ENCODE results near the gene PDCD10. TPM values are rescaled to one million over a fixed set of nuclear protein-coding genes. Genes with fewer than 3 reads are reported as not detected.

PDCD10 gene
- total RNA-seq, 1 donor from 2014 or later = 53.2 TPM

GRCh38 chr3:167712445-167712844 is 22.2 kb downstream of the PDCD10 start:
- intact Hi-C loops (cut with DNase I) = no loop called here
- TF ChIP-seq CTCF (IDR thresholded peaks at IDR 0.05) = no peak
- Histone ChIP-seq H3K4me1 (no peaks in the 10 kb centered on the region), H3K36me3 (peaks cover 42% of the 10 kb centered on the region), H3K27me3 (no peaks in the 10 kb centered on the region), H3K9me3 (no peaks in the 10 kb centered on the region), H3K4me3 (no peak overlapping the region), H3K27ac (no peak overlapping the region)
- DNase-seq = no peak
- no peak for ATAC-seq

GRCh38 chr3:167711439-167711838 is 23.3 kb downstream of the PDCD10 start:
- Histone ChIP-seq H3K36me3 (peaks cover 41% of the 10 kb centered on the region), H3K27me3 (no peaks in the 10 kb centered on the region), H3K27ac (no peak overlapping the region), H3K4me3 (no peak overlapping the region), H3K4me1 (no peaks in the 10 kb centered on the region), H3K9me3 (no peaks in the 10 kb centered on the region)
- DNase-seq (no peak), ATAC-seq (no peak)
- TF ChIP-seq CTCF (IDR thresholded peaks at IDR 0.05) = no peak
- intact Hi-C loops (cut with DNase I) = no loop called here

- Histone ChIP-seq H3K4me1 (no peaks in the 10 kb centered on the region), H3K27me3 (no peaks in the 10 kb centered on the region), H3K36me3 (peaks cover 34% of the 10 kb centered on the region), H3K9me3 (no peaks in the 10 kb centered on the region), H3K4me3 (no peak overlapping the region), H3K27ac (no peak overlapping the region)
- no peak for TF ChIP-seq CTCF (IDR thresholded peaks at IDR 0.05)
- intact Hi-C loops (cut with DNase I) = no loop called here
- no peak for DNase-seq
- no peak for ATAC-seq
Observed at GRCh38 chr3:167710552-167710951, 24.1 kb downstream of the PDCD10 start.

- ATAC-seq (no peak), DNase-seq (no peak)
- Histone ChIP-seq H3K27me3 (no peaks in the 10 kb centered on the region), H3K4me3 (no peak overlapping the region), H3K36me3 (peaks cover 31% of the 10 kb centered on the region), H3K27ac (no peak overlapping the region), H3K9me3 (no peaks in the 10 kb centered on the region), H3K4me1 (no peaks in the 10 kb centered on the region)
- TF ChIP-seq CTCF (IDR thresholded peaks at IDR 0.05) = no peak
- intact Hi-C loops (cut with DNase I) = no loop called here
Observed at GRCh38 chr3:167709690-167710089, 25.0 kb downstream of the PDCD10 start.

- Histone ChIP-seq H3K4me1 (no peaks in the 10 kb centered on the region), H3K27ac (no peak overlapping the region), H3K4me3 (no peak overlapping the region), H3K9me3 (no peaks in the 10 kb centered on the region), H3K27me3 (no peaks in the 10 kb centered on the region), H3K36me3 (peaks cover 61% of the 10 kb centered on the region)
- intact Hi-C loops (cut with DNase I) = no loop called here
- ATAC-seq (no peak), DNase-seq (no peak)
- TF ChIP-seq CTCF (IDR thresholded peaks at IDR 0.05) = no peak
Observed at GRCh38 chr3:167705840-167706239, 28.9 kb downstream of the PDCD10 start.

- no peaks in the 10 kb centered on the region for H3K27me3 ChIP-seq
- H3K36me3 ChIP-seq = peaks cover 44% of the 10 kb centered on the region
- ATAC-seq = no peak
- no peak for DNase-seq
- no peak overlapping the region for H3K4me3 ChIP-seq
- no peak for TF ChIP-seq CTCF (IDR thresholded peaks at IDR 0.05)
- intact Hi-C loops (cut with DNase I) = no loop called here
- H3K4me1 ChIP-seq = no peaks in the 10 kb centered on the region
- H3K9me3 ChIP-seq = no peaks in the 10 kb centered on the region
- no peak overlapping the region for H3K27ac ChIP-seq
Observed at GRCh38 chr3:167700926-167701325, 33.8 kb downstream of the PDCD10 start.

Measured in upper lobe of right lung (tissue), 1 donor.